Upper lobe of left lung (tissue), 4 donors: Measurements from ENCODE around the gene SNX32.

ENCODE experiments used
- CTCF ChIP-seq, 6 experiments: fragments of 450-650 bp in 4 of 6; fragments of 200-600 bp in 2 of 6; sonication (generic) in 2 of 6; IDR thresholded peaks; one replicate each; pipeline ENCODE4 v1.5.1; 2016 to 2019; ENCODE audit warnings: antibody characterized with exemption in 6 of 6
- EP300 ChIP-seq, 4 donors: sonication (generic); formaldehyde crosslinking; IDR thresholded peaks; one replicate each; pipeline ENCODE4 v1.5.1; 2017; ENCODE audit warnings: antibody characterized with exemption in 4 of 4, control low read depth in 2 of 4
- POLR2A ChIP-seq, 4 donors: fragments of 450-650 bp; IDR thresholded peaks; one replicate each; pipeline ENCODE4 v1.5.1; 2016 to 2017; ENCODE audit warnings: antibody characterized with exemption in 4 of 4, mild to moderate bottlenecking in 2 of 4
- POLR2AphosphoS5 ChIP-seq, 2 donors: sonication (generic); formaldehyde crosslinking; IDR thresholded peaks; one replicate each; pipeline ENCODE4 v1.5.1; 2017; ENCODE audit warnings: antibody characterized with exemption in 2 of 2

GRCh38 chr11:65860278-65861164 lies 26.8 kb downstream of the SNX32 start, which contains the start of gene MUS81:
- TF ChIP-seq POLR2A (IDR thresholded peaks at IDR 0.05): peak in 2 of 4 donors; percentile 71 to 85
- peak; percentile 82 to 93 for TF ChIP-seq POLR2AphosphoS5 (IDR thresholded peaks at IDR 0.05)
- TF ChIP-seq CTCF (IDR thresholded peaks at IDR 0.05): peak; percentile 76 to 96 (median 88)
- peak in 1 of 4 donors; percentile 33 for TF ChIP-seq EP300 (IDR thresholded peaks at IDR 0.05)
